H1 (cell line): ENCODE data around the gene ARHGDIB. TPM values are rescaled to one million over a fixed set of nuclear protein-coding genes. Genes with fewer than 3 reads are reported as not detected.
A peak's percentile ranks its signal among the peaks of the same experiment; 100 is the strongest.

ENCODE experiments used
- CTCF ChIA-PET: fragments of 300-600 bp; sonication (Branson Sonifier 250); formaldehyde crosslinking; loops from one replicate; lab custom pipeline; 2021; ENCODE audit not compliant: partially characterized antibody; lab: Charles Lee
- POLR2A ChIA-PET: fragments of 300-600 bp; sonication (Branson Sonifier 250); formaldehyde crosslinking; loops from one replicate; lab custom pipeline; 2021; ENCODE audit warnings: inconsistent platforms; ENCODE audit not compliant: partially characterized antibody; lab: Charles Lee
- DNase-seq, 2 experiments: peaks; one replicate each; pipeline versions ENCODE4 v3.0.0 to v3.0.0-alpha.2; 2010 to 2022; ENCODE audit warnings: low spot score in 2 of 2, low read depth in 1 of 2, mixed read lengths in 1 of 2
- FAIRE-seq: peaks from 2 replicates; lab custom pipeline; 2011; peaks lifted over from hg19 to GRCh38; lab: Jason Lieb, UNC
- H2AFZ ChIP-seq: 2 replicates; pipeline ENCODE4 v1.8.1; 2012; ENCODE audit warnings: low read length, inconsistent platforms
- H2AK5ac ChIP-seq: 2 replicates; pipeline ENCODE4 v1.6.1; 2013; ENCODE audit warnings: low read depth, low read length
- H2BK120ac ChIP-seq: replicated peaks from 2 replicates; pipeline ENCODE3; 2013; ENCODE audit warnings: low read depth, low read length, inconsistent platforms
- H2BK12ac ChIP-seq: 2 replicates; pipeline ENCODE4 v1.6.1; 2013; ENCODE audit warnings: low read depth, low read length
- H2BK15ac ChIP-seq: 2 replicates; pipeline ENCODE4 v1.6.1; 2013; ENCODE audit warnings: low read length
- H2BK20ac ChIP-seq: 2 replicates; pipeline ENCODE4 v1.6.1; 2013; ENCODE audit warnings: low read length
- H2BK5ac ChIP-seq: 2 replicates; pipeline ENCODE4 v1.6.1; 2013; ENCODE audit warnings: low read depth, low read length
- H3K14ac ChIP-seq: 2 replicates; pipeline ENCODE4 v1.6.1; 2013; ENCODE audit warnings: inconsistent platforms; ENCODE audit not compliant: insufficient read length
- H3K18ac ChIP-seq: 2 replicates; pipeline ENCODE4 v1.6.1; 2013; ENCODE audit warnings: low read length; ENCODE audit errors: extremely low read depth
- H3K23ac ChIP-seq: 2 replicates; pipeline ENCODE4 v1.6.1; 2013; ENCODE audit warnings: inconsistent platforms; ENCODE audit not compliant: insufficient read length
- H3K23me2 ChIP-seq: 2 replicates; pipeline ENCODE4 v1.6.1; 2013; ENCODE audit warnings: low read depth, low read length
- H3K27ac ChIP-seq: 2 replicates; pipeline ENCODE4 v1.6.1; 2011; ENCODE audit warnings: low read depth, low read length, inconsistent platforms
- H3K27me3 ChIP-seq, 4 experiments: replicated peaks in 1 of 4; 1 replicate in 1 of 4; 2 replicates in 3 of 4; pipeline versions ENCODE4 v1.6.1 to v1.8.1; 2011 to 2013; ENCODE audit warnings: low read length in 3 of 4, mild to moderate bottlenecking in 3 of 4, inconsistent platforms in 2 of 4, mixed read lengths in 2 of 4, moderate library complexity in 1 of 4; ENCODE audit not compliant: control insufficient read depth in 3 of 4, insufficient read depth in 3 of 4; ENCODE audit errors: extremely low read depth in 1 of 4
- H3K36me3 ChIP-seq, 4 experiments: 2 replicates each; pipeline versions ENCODE4 v1.6.1 to v1.8.1; 2011 to 2013; ENCODE audit warnings: mild to moderate bottlenecking in 4 of 4, low read length in 3 of 4, moderate library complexity in 2 of 4, control low read depth in 1 of 4, inconsistent platforms in 1 of 4; ENCODE audit not compliant: insufficient read depth in 4 of 4, control insufficient read depth in 2 of 4
- H3K4ac ChIP-seq: replicated peaks from 2 replicates; pipeline ENCODE3; 2013; ENCODE audit warnings: low read length, low read depth, mixed read lengths, inconsistent platforms; ENCODE audit not compliant: insufficient read length
- H3K4me1 ChIP-seq, 4 experiments: replicated peaks in 1 of 4; 1 replicate in 1 of 4; 2 replicates in 3 of 4; pipeline versions ENCODE4 v1.6.1 to v1.8.1; 2011 to 2013; ENCODE audit warnings: low read length in 3 of 4, inconsistent platforms in 2 of 4, mixed read lengths in 1 of 4; ENCODE audit not compliant: insufficient read depth in 4 of 4, control insufficient read depth in 3 of 4
- H3K4me2 ChIP-seq, 2 experiments: 2 replicates each; pipeline versions ENCODE4 v1.6.1 to v1.8.1; 2011 to 2013; ENCODE audit warnings: low read depth in 2 of 2, low read length in 2 of 2, control low read depth in 1 of 2, inconsistent platforms in 1 of 2, mild to moderate bottlenecking in 1 of 2; ENCODE audit not compliant: insufficient read depth in 1 of 2
- H3K4me3 ChIP-seq, 4 experiments: fragments of 200-600, 300-600 bp in 1 of 4; sonication (generic), shearing (Covaris generic), sonication (Bioruptor Twin) in 1 of 4; 2 replicates each; pipeline versions ENCODE4 v1.5.1 to v1.8.1; 2011 to 2016; ENCODE audit warnings: low read length in 4 of 4, low read depth in 3 of 4, control low read depth in 2 of 4, inconsistent platforms in 2 of 4, mild to moderate bottlenecking in 2 of 4, mixed read lengths in 1 of 4, moderate library complexity in 1 of 4; ENCODE audit not compliant: insufficient read depth in 2 of 4; ENCODE audit errors: extremely low read depth in 1 of 4
- H3K56ac ChIP-seq: replicated peaks from 2 replicates; pipeline ENCODE3; 2013; ENCODE audit warnings: low read depth, mild to moderate bottlenecking, mixed read lengths, low read length, inconsistent platforms; ENCODE audit not compliant: insufficient read length
- H3K79me1 ChIP-seq: 2 replicates; pipeline ENCODE4 v1.6.1; 2013; ENCODE audit warnings: low read depth, low read length, control low read depth
- H3K79me2 ChIP-seq, 2 experiments: 2 replicates each; pipeline versions ENCODE4 v1.6.1 to v1.8.1; 2012 to 2013; ENCODE audit warnings: low read length in 2 of 2, mild to moderate bottlenecking in 2 of 2, inconsistent platforms in 1 of 2; ENCODE audit not compliant: insufficient read depth in 2 of 2, control insufficient read depth in 1 of 2
- H3K9ac ChIP-seq, 4 experiments: replicated peaks in 1 of 4; 1 replicate in 1 of 4; 2 replicates in 3 of 4; pipeline versions ENCODE4 v1.6.1 to v1.8.1; 2011 to 2013; ENCODE audit warnings: low read depth in 3 of 4, low read length in 3 of 4, control low read depth in 2 of 4, mild to moderate bottlenecking in 2 of 4, moderate library complexity in 2 of 4, inconsistent platforms in 1 of 4; ENCODE audit errors: extremely low read depth in 1 of 4
- H3K9me3 ChIP-seq, 2 experiments: 2 replicates each; pipeline versions ENCODE4 v1.6.1 to v1.8.1; 2012 to 2013; ENCODE audit warnings: mild to moderate bottlenecking in 2 of 2, moderate library complexity in 2 of 2, control low read depth in 1 of 2, inconsistent platforms in 1 of 2, low read depth in 1 of 2, low read length in 1 of 2, mixed read lengths in 1 of 2; ENCODE audit not compliant: insufficient read depth in 2 of 2
- H4K20me1 ChIP-seq, 2 experiments: replicated peaks in 1 of 2; 2 replicates each; pipeline versions ENCODE3 to v1.8.1; 2011 to 2013; ENCODE audit warnings: inconsistent platforms in 2 of 2, low read length in 2 of 2, mild to moderate bottlenecking in 1 of 2; ENCODE audit not compliant: insufficient read depth in 2 of 2, control insufficient read depth in 1 of 2
- H4K5ac ChIP-seq: 2 replicates; pipeline ENCODE4 v1.6.1; 2013; ENCODE audit warnings: low read length, low read depth, mixed read lengths, inconsistent platforms; ENCODE audit not compliant: insufficient read length
- H4K8ac ChIP-seq: 2 replicates; pipeline ENCODE4 v1.8.0; 2013; ENCODE audit warnings: mild to moderate bottlenecking, moderate library complexity, low read length, inconsistent platforms; ENCODE audit not compliant: insufficient read depth; ENCODE audit errors: extremely low read depth
- H4K91ac ChIP-seq: replicated peaks from 2 replicates; pipeline ENCODE3; 2013; ENCODE audit warnings: low read length, mixed read lengths, inconsistent platforms; ENCODE audit not compliant: insufficient read length
- GABPA ChIP-seq: IDR thresholded peaks from 2 replicates; pipeline ENCODE4 v1.6.1; 2011; ENCODE audit warnings: mild to moderate bottlenecking, low read length, moderate library complexity, borderline replicate concordance; ENCODE audit not compliant: insufficient read depth
- KDM4A ChIP-seq: IDR thresholded peaks from one replicate; pipeline ENCODE4 v1.7.1; 2012; ENCODE audit warnings: low read depth, mild to moderate bottlenecking, moderate library complexity, low read length, inconsistent platforms; ENCODE audit not compliant: severe bottlenecking
- WGBS, 2 experiments: shearing (Covaris generic) in 1 of 2; methylation state at CpG; one replicate each; pipeline versions ENCODE4 v1.1.6 to v1.1.7; 2013 to 2015; ENCODE audit warnings: low lambda C conversion rate in 2 of 2, mixed read lengths in 2 of 2, inconsistent platforms in 1 of 2, low coverage in 1 of 2, missing lambda C conversion rate in 1 of 2; ENCODE audit not compliant: insufficient replicate concordance in 2 of 2, insufficient coverage in 1 of 2, insufficient read length in 1 of 2; ENCODE audit errors: extremely low coverage in 1 of 2, missing lambda C conversion rate in 1 of 2; 5-methylcytosine and 5-hydroxymethylcytosine counted together
- polyA plus RNA-seq, 7 experiments: library from polyadenylated mRNA; depleted of rRNA in 3 of 7; stranded (reverse) in 5 of 7; unstranded in 2 of 7; fragments of >200 nt in 5 of 7; fragments of 200-250 nt in 2 of 7; gene quantifications; 1 replicate in 5 of 7; 2 replicates in 1 of 7; 4 replicates in 1 of 7; pipeline versions ENCODE4 v1.2.1 to v1.2.3, GENCODE V29; 2011 to 2013; ENCODE audit warnings: missing spikeins in 2 of 7, mixed read lengths in 2 of 7
- total RNA-seq: library from RNA; stranded (reverse); fragmentation: NEBNext Ultra II Directional; extraction: Animal tissue kit (Norgen Biotek cat#: 25700); gene quantifications from 2 replicates; pipeline ENCODE4 v1.2.1, GENCODE V29; 2021
- TF ChIP-seq, protein P1 (sequence below), 3 experiments: IDR thresholded peaks; 1 replicate in 2 of 3; 2 replicates in 1 of 3; pipeline versions ENCODE4 v1.5.1 to v1.6.1; 2011; ENCODE audit warnings: low read length in 3 of 3, mild to moderate bottlenecking in 3 of 3, inconsistent platforms in 2 of 3, low read depth in 1 of 3, moderate library complexity in 1 of 3; ENCODE audit not compliant: insufficient read depth in 1 of 3; ENCODE audit errors: control extremely low read depth in 1 of 3

The ARHGDIB gene
- total and polyA plus RNA-seq, 2 of the 8 experiments (the other 6 are each of a cell fraction or from before 2014, with no cell fraction given) = 0.82 to 1.3 TPM

DNA sequence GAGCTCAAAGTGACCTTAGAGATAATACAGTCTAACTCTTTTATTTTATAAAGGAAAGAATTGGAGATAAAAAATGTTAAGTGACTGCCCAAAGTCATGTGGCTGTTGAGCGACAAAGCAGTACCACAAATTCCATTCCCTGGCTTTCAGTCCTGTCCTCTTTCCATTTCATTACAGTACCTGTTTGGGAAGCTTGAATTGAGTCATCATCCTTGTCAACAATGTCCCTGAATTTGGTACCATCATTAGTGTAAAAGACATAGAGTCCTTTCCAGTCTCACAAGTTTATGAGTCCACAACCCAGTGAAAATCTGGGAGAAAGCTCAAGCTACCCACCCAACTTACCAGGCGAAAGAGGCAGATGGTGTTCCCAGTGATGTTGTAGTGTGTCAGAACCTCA is 26.9 kb downstream of the ARHGDIB start:
- no peak overlapping the region for H4K8ac ChIP-seq
- H3K4me2 ChIP-seq = no peak overlapping the region
- H3K4ac ChIP-seq = no peak overlapping the region
- no peak overlapping the region for H3K23ac ChIP-seq
- H4K5ac ChIP-seq = no peak overlapping the region
- H2BK12ac ChIP-seq = no peak overlapping the region
- H3K18ac ChIP-seq = no peak overlapping the region
- H4K91ac ChIP-seq = no peak overlapping the region
- no peaks in the 10 kb centered on the region for H3K4me1 ChIP-seq
- no peak overlapping the region for H2BK5ac ChIP-seq
- CTCF ChIA-PET = interaction anchor here (0.6 to 1.9 kb wide), 9 partner anchors 10 to 87 kb away, joined by 3 to 6 read pairs (median 4); partner anchors contain the start of gene PDE6H
- H3K79me2 ChIP-seq = no peaks in the 10 kb centered on the region
- H3K36me3 ChIP-seq = no peaks in the 10 kb centered on the region
- no peak overlapping the region for H2AK5ac ChIP-seq
- no peak for TF ChIP-seq GABPA
- TF ChIP-seq, protein P1, sequence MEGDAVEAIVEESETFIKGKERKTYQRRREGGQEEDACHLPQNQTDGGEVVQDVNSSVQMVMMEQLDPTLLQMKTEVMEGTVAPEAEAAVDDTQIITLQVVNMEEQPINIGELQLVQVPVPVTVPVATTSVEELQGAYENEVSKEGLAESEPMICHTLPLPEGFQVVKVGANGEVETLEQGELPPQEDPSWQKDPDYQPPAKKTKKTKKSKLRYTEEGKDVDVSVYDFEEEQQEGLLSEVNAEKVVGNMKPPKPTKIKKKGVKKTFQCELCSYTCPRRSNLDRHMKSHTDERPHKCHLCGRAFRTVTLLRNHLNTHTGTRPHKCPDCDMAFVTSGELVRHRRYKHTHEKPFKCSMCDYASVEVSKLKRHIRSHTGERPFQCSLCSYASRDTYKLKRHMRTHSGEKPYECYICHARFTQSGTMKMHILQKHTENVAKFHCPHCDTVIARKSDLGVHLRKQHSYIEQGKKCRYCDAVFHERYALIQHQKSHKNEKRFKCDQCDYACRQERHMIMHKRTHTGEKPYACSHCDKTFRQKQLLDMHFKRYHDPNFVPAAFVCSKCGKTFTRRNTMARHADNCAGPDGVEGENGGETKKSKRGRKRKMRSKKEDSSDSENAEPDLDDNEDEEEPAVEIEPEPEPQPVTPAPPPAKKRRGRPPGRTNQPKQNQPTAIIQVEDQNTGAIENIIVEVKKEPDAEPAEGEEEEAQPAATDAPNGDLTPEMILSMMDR (IDR thresholded peaks at IDR 0.05; ENCODE audit: control extremely low read depth in 1 of 3, insufficient read depth in 1 of 3, low read depth in 1 of 3, low read length in 3 of 3) = no peak
- TF ChIP-seq KDM4A = no peak
- DNase-seq (no peak), FAIRE-seq (no peak)
- H3K27me3 ChIP-seq = no peaks in the 10 kb centered on the region
- no peak overlapping the region for H3K56ac ChIP-seq
- no peaks in the 10 kb centered on the region for H3K79me1 ChIP-seq
- H3K23me2 ChIP-seq = no peaks in the 10 kb centered on the region
- H3K4me3 ChIP-seq = no peak overlapping the region
- H2BK120ac ChIP-seq = no peak overlapping the region
- H3K27ac ChIP-seq = no peak overlapping the region
- H4K20me1 ChIP-seq = no peaks in the 10 kb centered on the region
- POLR2A ChIA-PET = no interaction called here
- no peak overlapping the region for H3K9ac ChIP-seq
- no peak overlapping the region for H2BK15ac ChIP-seq
- no peak overlapping the region for H3K14ac ChIP-seq
- no peaks in the 10 kb centered on the region for H3K9me3 ChIP-seq
- H2AFZ ChIP-seq = peak overlapping the region; percentile 42; the same call in 1 of the 2 replicates
- no peak overlapping the region for H2BK20ac ChIP-seq
- WGBS, 2 experiments = 87% methylated on average over 2 of the region's 2 CpGs; no CpG with 5 or more reads in 1 of the 2 experiments
